Activated CD8-positive, alpha-beta memory T cell treated with anti-CD3 and anti-CD28 coated beads for 48 hours (primary cell): ENCODE measurements around the gene CDK13.
"Not testable (repeated sequence)": the region's sequence is repeated elsewhere in the genome, so short reads cannot be mapped to it uniquely, and the experiment has no call there.

Experiments used
- DNase-seq, 3 experiments: peaks; one replicate each; pipeline ENCODE4 v3.0.0-alpha.2; 2020; ENCODE audit warnings: low read depth in 2 of 3, low spot score in 2 of 3

Gene CDK13

GRCh38 chr7:40147371-40148246, 197.6 kb downstream of the CDK13 start:
- no peak for DNase-seq

GRCh38 chr7:40148247-40148580, 198.2 kb downstream of the CDK13 start:
- DNase-seq, result not testable (repeated sequence)

GRCh38 chr7:40148671-40149070, 198.6 kb downstream of the CDK13 start:
- no peak for DNase-seq
